SK-N-SH (cell line): Measurements from ENCODE around the gene CYP2W1.

Experiments used
- POLR2AphosphoS5 ChIP-seq: IDR thresholded peaks from 2 replicates; pipeline ENCODE4 v1.6.1; 2012; ENCODE audit warnings: low read depth, low read length
- SIN3A ChIP-seq: IDR thresholded peaks from 2 replicates; pipeline ENCODE4 v1.6.1; 2012; ENCODE audit warnings: low read depth, mild to moderate bottlenecking, low read length, moderate library complexity, borderline replicate concordance
- TF ChIP-seq, protein P1 (sequence below): IDR thresholded peaks from 2 replicates; pipeline ENCODE4 v1.4.0; 2012; ENCODE audit warnings: low read depth
- TF ChIP-seq, protein P2 (sequence below): IDR thresholded peaks from 2 replicates; pipeline ENCODE4; 2012

DNA sequence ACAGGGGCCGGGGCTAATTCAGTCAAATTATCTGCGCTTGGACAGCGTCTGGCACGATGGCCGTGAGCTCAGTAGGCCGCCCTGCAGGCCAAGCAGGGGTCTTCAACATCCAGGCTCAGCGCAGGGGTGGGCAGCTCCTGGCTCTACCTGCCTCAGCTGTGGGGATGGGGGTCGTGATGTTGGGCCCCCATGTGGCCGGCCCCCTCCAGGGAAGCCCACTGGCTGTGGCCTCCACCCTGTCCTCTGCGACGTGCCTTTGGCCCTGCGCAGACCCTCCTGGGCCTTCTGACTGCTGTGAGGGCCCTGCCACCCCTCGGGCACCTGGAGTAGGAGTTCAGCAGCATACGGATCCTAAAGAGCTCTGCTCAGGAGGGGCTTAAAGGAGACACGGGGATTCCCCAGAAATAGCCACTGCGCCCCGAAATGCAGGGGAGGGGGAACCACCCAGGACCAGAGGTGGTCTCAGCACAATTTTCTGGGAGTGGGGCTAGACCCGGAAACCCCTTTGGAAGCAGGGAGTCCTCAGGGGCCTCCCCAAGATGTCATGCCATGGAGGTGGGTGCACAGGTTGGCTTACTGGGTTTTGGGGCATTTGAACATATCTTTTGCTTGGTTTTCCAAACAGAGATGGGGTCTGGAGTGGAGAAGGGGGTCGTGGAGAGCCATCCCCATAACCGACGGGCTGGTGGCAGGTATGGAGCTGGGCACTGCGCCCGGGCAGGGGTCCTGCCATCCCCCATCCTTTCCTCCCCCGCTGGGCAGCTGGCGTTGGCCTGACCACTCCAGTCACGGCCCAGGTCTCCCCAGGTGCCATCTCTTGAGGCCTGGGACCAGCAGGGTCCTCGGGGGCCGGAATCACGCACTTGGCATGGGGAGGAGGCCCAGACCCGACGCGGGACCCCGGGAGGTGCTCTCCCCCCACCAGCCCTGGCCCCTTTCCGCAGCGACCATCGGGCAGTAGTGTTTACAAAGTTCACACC is 24.5 kb upstream of the CYP2W1 start:
- TF ChIP-seq POLR2AphosphoS5 (no peak), SIN3A (no peak)
- TF ChIP-seq, protein P1, sequence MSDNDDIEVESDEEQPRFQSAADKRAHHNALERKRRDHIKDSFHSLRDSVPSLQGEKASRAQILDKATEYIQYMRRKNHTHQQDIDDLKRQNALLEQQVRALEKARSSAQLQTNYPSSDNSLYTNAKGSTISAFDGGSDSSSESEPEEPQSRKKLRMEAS, result no peak
- TF ChIP-seq, protein P2, sequence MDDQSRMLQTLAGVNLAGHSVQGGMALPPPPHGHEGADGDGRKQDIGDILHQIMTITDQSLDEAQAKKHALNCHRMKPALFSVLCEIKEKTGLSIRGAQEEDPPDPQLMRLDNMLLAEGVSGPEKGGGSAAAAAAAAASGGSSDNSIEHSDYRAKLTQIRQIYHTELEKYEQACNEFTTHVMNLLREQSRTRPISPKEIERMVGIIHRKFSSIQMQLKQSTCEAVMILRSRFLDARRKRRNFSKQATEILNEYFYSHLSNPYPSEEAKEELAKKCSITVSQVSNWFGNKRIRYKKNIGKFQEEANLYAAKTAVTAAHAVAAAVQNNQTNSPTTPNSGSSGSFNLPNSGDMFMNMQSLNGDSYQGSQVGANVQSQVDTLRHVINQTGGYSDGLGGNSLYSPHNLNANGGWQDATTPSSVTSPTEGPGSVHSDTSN, result no peak
